SK-N-SH (cell line): ENCODE data around the gene PNP.

Experiments
- ELF1 ChIP-seq: IDR thresholded peaks from 2 replicates; pipeline ENCODE4 v1.4.0; 2012
- EP300 ChIP-seq, 2 experiments: IDR thresholded peaks; 2 replicates each; pipeline versions ENCODE4 v1.4.0 to v1.6.1; 2012; ENCODE audit warnings: borderline replicate concordance in 1 of 2, low read depth in 1 of 2, low read length in 1 of 2
- FOSL2 ChIP-seq: IDR thresholded peaks from 2 replicates; pipeline ENCODE4 v1.4.0; 2012; ENCODE audit warnings: low read depth, mild to moderate bottlenecking, moderate library complexity, borderline replicate concordance
- FOXM1 ChIP-seq: IDR thresholded peaks from 2 replicates; pipeline ENCODE4 v1.4.0; 2012; ENCODE audit warnings: low read depth, mild to moderate bottlenecking
- GABPA ChIP-seq: IDR thresholded peaks from 2 replicates; pipeline ENCODE4 v1.4.0; 2012; ENCODE audit warnings: low read depth, mild to moderate bottlenecking
- JUND ChIP-seq: IDR thresholded peaks from 2 replicates; pipeline ENCODE4 v1.4.0; 2012
- POLR2AphosphoS5 ChIP-seq: IDR thresholded peaks from 2 replicates; pipeline ENCODE4 v1.6.1; 2012; ENCODE audit warnings: low read depth, low read length
- RAD21 ChIP-seq: IDR thresholded peaks from 2 replicates; pipeline ENCODE4 v1.6.1; 2012; ENCODE audit warnings: mild to moderate bottlenecking, low read length
- YY1 ChIP-seq: IDR thresholded peaks from 2 replicates; pipeline ENCODE4 v1.4.0; 2012; ENCODE audit warnings: low read depth, mild to moderate bottlenecking
- TF ChIP-seq, protein P1 (sequence below): fragments of 200-600 bp; sonication (generic); IDR thresholded peaks from 2 replicates; pipeline ENCODE4 v1.6.1; 2017; ENCODE audit warnings: antibody characterized with exemption, mild to moderate bottlenecking, moderate library complexity
- TF ChIP-seq, protein P2 (sequence below): fragments of 150-350 bp; IDR thresholded peaks from 2 replicates; pipeline ENCODE4 v1.6.1; 2016; ENCODE audit warnings: mild to moderate bottlenecking, low read depth, low read length
- TF ChIP-seq, protein P3 (sequence below): IDR thresholded peaks from 2 replicates; pipeline ENCODE4 v1.4.0; 2012; ENCODE audit warnings: low read depth
- TF ChIP-seq, protein P4 (sequence below): IDR thresholded peaks from 2 replicates; pipeline ENCODE4 v1.4.0; 2012; ENCODE audit warnings: low read depth, borderline replicate concordance
- TF ChIP-seq, protein P5 (sequence below): IDR thresholded peaks from 2 replicates; pipeline ENCODE4; 2012

DNA sequence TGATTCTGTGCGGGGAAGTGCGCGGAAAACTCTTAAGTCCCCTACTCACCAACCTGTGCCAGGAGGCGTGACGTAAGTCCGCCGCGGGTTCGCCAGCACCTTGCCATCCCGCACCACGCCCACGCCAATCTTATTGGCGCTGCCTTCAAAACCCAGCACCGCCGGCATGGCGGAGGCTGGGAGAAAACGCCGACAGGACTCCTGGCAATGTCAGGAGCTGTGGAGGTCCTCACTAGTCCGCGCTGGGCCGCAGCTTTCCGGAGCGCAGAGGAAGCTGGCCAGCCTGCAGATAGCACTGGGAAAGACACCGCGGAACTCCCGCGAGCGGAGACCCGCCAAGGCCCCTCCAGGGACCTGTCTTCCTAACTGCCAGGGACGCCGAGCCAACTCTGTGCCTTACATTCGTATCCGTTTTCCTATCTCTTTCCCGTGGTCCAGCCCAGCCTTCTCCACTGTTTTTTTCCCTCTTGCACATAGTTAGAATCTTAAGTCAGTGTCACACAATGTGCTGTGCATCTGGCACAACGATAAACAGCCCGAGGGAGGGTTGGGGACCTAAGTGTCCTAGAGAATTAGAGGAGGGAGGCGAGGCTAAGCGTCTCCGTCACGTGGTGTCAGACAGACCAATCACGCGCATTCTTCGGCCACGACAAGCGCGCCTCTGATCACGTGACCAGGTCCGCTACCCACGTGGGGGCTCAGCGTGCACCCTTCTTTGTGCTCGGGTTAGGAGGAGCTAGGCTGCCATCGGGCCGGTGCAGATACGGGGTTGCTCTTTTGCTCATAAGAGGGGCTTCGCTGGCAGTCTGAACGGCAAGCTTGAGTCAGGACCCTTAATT, 14.5 kb upstream of the PNP start, which contains the start of the genes APEX1 and OSGEP:
- TF ChIP-seq, protein P1, sequence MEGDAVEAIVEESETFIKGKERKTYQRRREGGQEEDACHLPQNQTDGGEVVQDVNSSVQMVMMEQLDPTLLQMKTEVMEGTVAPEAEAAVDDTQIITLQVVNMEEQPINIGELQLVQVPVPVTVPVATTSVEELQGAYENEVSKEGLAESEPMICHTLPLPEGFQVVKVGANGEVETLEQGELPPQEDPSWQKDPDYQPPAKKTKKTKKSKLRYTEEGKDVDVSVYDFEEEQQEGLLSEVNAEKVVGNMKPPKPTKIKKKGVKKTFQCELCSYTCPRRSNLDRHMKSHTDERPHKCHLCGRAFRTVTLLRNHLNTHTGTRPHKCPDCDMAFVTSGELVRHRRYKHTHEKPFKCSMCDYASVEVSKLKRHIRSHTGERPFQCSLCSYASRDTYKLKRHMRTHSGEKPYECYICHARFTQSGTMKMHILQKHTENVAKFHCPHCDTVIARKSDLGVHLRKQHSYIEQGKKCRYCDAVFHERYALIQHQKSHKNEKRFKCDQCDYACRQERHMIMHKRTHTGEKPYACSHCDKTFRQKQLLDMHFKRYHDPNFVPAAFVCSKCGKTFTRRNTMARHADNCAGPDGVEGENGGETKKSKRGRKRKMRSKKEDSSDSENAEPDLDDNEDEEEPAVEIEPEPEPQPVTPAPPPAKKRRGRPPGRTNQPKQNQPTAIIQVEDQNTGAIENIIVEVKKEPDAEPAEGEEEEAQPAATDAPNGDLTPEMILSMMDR = no peak
- TF ChIP-seq, protein P2, sequence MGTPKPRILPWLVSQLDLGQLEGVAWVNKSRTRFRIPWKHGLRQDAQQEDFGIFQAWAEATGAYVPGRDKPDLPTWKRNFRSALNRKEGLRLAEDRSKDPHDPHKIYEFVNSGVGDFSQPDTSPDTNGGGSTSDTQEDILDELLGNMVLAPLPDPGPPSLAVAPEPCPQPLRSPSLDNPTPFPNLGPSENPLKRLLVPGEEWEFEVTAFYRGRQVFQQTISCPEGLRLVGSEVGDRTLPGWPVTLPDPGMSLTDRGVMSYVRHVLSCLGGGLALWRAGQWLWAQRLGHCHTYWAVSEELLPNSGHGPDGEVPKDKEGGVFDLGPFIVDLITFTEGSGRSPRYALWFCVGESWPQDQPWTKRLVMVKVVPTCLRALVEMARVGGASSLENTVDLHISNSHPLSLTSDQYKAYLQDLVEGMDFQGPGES = peak; percentile 16; the same call in 1 of the 2 replicates
- TF ChIP-seq FOSL2 (no peak), JUND (no peak), POLR2AphosphoS5 (peak; percentile 76), RAD21 (no peak; the same call in 1 of the 2 replicates), EP300 (IDR thresholded peaks at IDR 0.05; ENCODE audit: borderline replicate concordance in 1 of 2, low read depth in 1 of 2, low read length in 1 of 2) (no peak), ELF1 (no peak; the same call in 1 of the 2 replicates), FOXM1 (no peak), YY1 (peak; percentile 60; the same call in 1 of the 2 replicates), GABPA (no peak; the same call in 1 of the 2 replicates)
- TF ChIP-seq, protein P3, sequence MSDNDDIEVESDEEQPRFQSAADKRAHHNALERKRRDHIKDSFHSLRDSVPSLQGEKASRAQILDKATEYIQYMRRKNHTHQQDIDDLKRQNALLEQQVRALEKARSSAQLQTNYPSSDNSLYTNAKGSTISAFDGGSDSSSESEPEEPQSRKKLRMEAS = peak; percentile 99
- TF ChIP-seq, protein P4, sequence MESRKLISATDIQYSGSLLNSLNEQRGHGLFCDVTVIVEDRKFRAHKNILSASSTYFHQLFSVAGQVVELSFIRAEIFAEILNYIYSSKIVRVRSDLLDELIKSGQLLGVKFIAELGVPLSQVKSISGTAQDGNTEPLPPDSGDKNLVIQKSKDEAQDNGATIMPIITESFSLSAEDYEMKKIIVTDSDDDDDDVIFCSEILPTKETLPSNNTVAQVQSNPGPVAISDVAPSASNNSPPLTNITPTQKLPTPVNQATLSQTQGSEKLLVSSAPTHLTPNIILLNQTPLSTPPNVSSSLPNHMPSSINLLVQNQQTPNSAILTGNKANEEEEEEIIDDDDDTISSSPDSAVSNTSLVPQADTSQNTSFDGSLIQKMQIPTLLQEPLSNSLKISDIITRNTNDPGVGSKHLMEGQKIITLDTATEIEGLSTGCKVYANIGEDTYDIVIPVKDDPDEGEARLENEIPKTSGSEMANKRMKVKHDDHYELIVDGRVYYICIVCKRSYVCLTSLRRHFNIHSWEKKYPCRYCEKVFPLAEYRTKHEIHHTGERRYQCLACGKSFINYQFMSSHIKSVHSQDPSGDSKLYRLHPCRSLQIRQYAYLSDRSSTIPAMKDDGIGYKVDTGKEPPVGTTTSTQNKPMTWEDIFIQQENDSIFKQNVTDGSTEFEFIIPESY = peak; percentile 92
- TF ChIP-seq, protein P5, sequence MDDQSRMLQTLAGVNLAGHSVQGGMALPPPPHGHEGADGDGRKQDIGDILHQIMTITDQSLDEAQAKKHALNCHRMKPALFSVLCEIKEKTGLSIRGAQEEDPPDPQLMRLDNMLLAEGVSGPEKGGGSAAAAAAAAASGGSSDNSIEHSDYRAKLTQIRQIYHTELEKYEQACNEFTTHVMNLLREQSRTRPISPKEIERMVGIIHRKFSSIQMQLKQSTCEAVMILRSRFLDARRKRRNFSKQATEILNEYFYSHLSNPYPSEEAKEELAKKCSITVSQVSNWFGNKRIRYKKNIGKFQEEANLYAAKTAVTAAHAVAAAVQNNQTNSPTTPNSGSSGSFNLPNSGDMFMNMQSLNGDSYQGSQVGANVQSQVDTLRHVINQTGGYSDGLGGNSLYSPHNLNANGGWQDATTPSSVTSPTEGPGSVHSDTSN = peak; percentile 8; the same call in 1 of the 2 replicates
